ENCODE results near the gene LSMEM2.
"Not testable (repeated sequence)": the region's sequence is repeated elsewhere in the genome, so short reads cannot be mapped to it uniquely, and the experiment has no call there.

Gene LSMEM2

GRCh38 chr3:50284121-50284520, 5.2 kb downstream of the LSMEM2 start:
- DNase-seq: not testable (repeated sequence)

- no peak for DNase-seq
Measured at GRCh38 chr3:50286322-50287227, 7.7 kb downstream of the LSMEM2 start.

GRCh38 chr3:50287262-50287661, 8.4 kb downstream of the LSMEM2 start:
- DNase-seq: no peak

- no peak for DNase-seq
Measured at GRCh38 chr3:50288387-50289007, 9.6 kb downstream of the LSMEM2 start.

GRCh38 chr3:50289130-50289529, 10.2 kb downstream of the LSMEM2 start:
- DNase-seq: no peak

- no peak for DNase-seq
Measured at GRCh38 chr3:50290161-50290641, 11.3 kb downstream of the LSMEM2 start.

- DNase-seq: peak; percentile 97
Measured at GRCh38 chr3:50292159-50293078, 13.5 kb downstream of the LSMEM2 start, which contains the start of gene IFRD2. IFRD2 (minus strand) TSS chr3:50292429; CDS start chr3:50292274, 155 bp downstream.

GRCh38 chr3:50293079-50293801, 14.4 kb downstream of the LSMEM2 start:
- DNase-seq: no peak

- DNase-seq: no peak
Measured at GRCh38 chr3:50294089-50294488, 15.2 kb downstream of the LSMEM2 start.

GRCh38 chr3:50294492-50295403, 15.9 kb downstream of the LSMEM2 start:
- DNase-seq: no peak

GRCh38 chr3:50295553-50296431, 16.9 kb downstream of the LSMEM2 start:
- no peak for DNase-seq

GRCh38 chr3:50296721-50297383, 18.0 kb downstream of the LSMEM2 start:
- DNase-seq: no peak

GRCh38 chr3:50297384-50297775, 18.5 kb downstream of the LSMEM2 start:
- peak; percentile 58 for DNase-seq

GRCh38 chr3:50297896-50298725, 19.2 kb downstream of the LSMEM2 start:
- DNase-seq: peak; percentile 53

- DNase-seq: peak; percentile 99
Measured at GRCh38 chr3:50298836-50299637, 20.1 kb downstream of the LSMEM2 start, which contains the start of the genes HYAL3 and NAA80. HYAL3 (minus strand) TSS chr3:50299405; CDS start chr3:50295602, 3,803 bp downstream. NAA80 (minus strand) TSS chr3:50299405; CDS start chr3:50297463, 1,942 bp downstream.

- DNase-seq: no peak
Measured at GRCh38 chr3:50299638-50299928, 20.7 kb downstream of the LSMEM2 start.

- peak; percentile 70 for DNase-seq
Measured at GRCh38 chr3:50299929-50300680, 21.2 kb downstream of the LSMEM2 start.
